ENCODE data around the gene PGM2L1.

DNA sequence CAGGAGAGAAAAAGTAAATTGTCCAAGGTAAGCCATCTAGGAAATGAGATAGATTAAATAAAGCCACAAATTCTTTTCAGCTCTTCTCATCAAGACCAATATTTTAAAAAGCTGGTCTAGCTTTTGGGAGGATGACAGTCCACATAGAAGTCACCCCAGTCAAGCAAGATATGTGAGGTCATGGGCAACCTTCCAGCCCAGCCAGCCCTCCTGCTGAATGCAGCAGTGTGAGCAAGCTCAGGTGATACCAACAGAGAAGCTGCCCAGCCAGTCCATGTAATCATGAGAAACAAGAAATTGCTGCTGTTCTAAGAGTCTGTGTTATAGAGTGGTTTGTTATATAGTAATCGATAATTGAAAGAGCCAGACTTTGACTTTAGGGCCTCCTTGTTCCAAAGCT is 40.4 kb upstream of the PGM2L1 start:
- TF ChIP-seq, protein P1, sequence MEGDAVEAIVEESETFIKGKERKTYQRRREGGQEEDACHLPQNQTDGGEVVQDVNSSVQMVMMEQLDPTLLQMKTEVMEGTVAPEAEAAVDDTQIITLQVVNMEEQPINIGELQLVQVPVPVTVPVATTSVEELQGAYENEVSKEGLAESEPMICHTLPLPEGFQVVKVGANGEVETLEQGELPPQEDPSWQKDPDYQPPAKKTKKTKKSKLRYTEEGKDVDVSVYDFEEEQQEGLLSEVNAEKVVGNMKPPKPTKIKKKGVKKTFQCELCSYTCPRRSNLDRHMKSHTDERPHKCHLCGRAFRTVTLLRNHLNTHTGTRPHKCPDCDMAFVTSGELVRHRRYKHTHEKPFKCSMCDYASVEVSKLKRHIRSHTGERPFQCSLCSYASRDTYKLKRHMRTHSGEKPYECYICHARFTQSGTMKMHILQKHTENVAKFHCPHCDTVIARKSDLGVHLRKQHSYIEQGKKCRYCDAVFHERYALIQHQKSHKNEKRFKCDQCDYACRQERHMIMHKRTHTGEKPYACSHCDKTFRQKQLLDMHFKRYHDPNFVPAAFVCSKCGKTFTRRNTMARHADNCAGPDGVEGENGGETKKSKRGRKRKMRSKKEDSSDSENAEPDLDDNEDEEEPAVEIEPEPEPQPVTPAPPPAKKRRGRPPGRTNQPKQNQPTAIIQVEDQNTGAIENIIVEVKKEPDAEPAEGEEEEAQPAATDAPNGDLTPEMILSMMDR (IDR thresholded peaks at IDR 0.05) = no peak
- TF ChIP-seq EZH2 (IDR thresholded peaks at IDR 0.05; ENCODE audit: borderline replicate concordance, insufficient read depth, low read depth, low read length, poor library complexity, severe bottlenecking) = no peak

All from B cell (primary cell).